ENCODE measurements around the gene APOL1.

Gene APOL1

DNA sequence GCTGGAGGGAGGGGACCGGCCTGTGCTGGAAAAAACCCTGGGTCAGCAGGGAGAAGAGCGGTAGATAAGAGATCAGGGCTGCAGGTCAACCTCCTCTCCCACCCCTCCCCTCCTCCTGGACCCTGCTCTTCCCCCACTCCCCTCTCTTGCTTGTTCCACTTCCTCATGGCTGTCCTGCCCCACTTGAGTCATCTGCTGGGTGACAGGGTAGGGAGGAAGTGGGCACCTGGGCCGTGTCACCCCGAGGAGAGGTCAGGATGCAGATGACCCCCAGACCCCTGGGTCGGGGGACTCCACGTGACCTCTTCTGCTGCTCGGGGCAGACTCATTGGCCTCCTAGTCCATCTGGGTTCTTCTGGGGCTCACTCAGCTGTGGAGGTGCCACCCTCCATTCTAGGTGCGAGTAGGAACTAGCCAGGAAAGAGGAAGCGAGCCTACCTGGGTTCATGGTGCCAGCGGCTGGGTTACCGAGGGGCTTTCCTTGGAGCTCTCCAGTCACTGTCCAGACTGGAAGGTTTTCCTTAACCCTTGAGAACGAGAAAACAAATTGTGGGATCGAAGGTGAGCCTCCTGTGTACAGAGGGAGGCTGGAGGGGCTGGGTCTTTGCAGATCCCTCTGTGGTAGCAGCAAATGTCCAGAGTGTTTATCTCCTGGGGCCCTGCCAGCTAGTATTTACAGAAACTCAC lies 20.1 kb upstream of the APOL1 start:
- DNase-seq (ENCODE audit: low read depth): no peak
- H3K4me3 ChIP-seq (ENCODE audit: control insufficient read depth, low read depth, low read length): no peak overlapping the region
- no peak for TF ChIP-seq CTCF (conservative IDR thresholded peaks at IDR 0.05; ENCODE audit: control insufficient read depth, insufficient read depth, low read depth, low read length)

GRCh38 chr22:36233796-36234195 lies 19.1 kb upstream of the APOL1 start:
- H3K4me3 ChIP-seq (ENCODE audit: control insufficient read depth, low read depth, low read length): no peak overlapping the region
- no peak for TF ChIP-seq CTCF (conservative IDR thresholded peaks at IDR 0.05; ENCODE audit: control insufficient read depth, insufficient read depth, low read depth, low read length)
- no peak for DNase-seq (ENCODE audit: low read depth)

DNA sequence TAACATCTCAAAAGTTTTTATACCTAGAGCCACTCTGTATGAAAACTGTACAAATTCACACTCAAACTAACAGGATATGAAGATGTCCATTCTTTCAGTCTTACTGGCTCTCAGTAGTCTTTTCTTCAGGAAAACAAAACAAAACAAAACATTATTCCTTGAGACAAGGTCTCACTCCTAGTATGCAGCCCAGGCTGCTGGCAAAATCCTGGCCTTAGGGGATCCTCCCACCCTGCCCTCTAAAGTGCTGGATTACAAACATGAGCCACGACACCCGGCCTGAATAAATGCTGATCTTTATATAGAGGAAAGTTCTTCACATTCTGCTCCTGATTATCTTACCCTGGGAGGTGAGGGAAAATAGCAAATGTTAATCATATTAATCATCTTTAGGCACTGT lies 18.7 kb upstream of the APOL1 start:
- DNase-seq (ENCODE audit: low read depth): no peak
- no peak overlapping the region for H3K4me3 ChIP-seq (ENCODE audit: control insufficient read depth, low read depth, low read length)
- TF ChIP-seq CTCF (conservative IDR thresholded peaks at IDR 0.05; ENCODE audit: control insufficient read depth, insufficient read depth, low read depth, low read length): no peak

GRCh38 chr22:36234919-36235318 lies 18.0 kb upstream of the APOL1 start:
- no peak for TF ChIP-seq CTCF (conservative IDR thresholded peaks at IDR 0.05; ENCODE audit: control insufficient read depth, insufficient read depth, low read depth, low read length)
- no peak overlapping the region for H3K4me3 ChIP-seq (ENCODE audit: control insufficient read depth, low read depth, low read length)
- DNase-seq (ENCODE audit: low read depth): no peak

DNA sequence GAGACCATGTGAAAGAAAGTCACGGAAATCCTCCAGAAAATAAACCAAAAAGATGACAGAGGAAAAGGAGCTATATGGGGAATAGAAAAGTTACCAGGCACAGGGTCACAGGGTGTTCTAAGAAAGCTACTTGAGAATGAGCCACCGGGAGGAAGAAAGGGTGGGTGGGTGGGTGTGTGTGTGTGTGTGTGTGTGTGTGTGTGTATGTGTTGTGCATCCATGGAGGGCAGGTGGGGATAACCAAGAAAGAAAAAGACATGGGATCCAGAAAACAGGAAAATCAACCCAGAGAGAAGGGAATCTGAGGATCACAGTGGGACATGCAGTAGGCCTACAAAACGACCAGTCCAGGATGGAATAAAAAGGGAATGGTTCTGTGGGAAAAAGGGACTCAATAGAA lies 17.3 kb upstream of the APOL1 start:
- H3K4me3 ChIP-seq (ENCODE audit: control insufficient read depth, low read depth, low read length): no peak overlapping the region
- TF ChIP-seq CTCF (conservative IDR thresholded peaks at IDR 0.05; ENCODE audit: control insufficient read depth, insufficient read depth, low read depth, low read length): no peak
- DNase-seq (ENCODE audit: low read depth): no peak

GRCh38 chr22:36236388-36237319 lies 16.3 kb upstream of the APOL1 start:
- no peak for TF ChIP-seq CTCF (conservative IDR thresholded peaks at IDR 0.05; ENCODE audit: control insufficient read depth, insufficient read depth, low read depth, low read length)
- no peak for DNase-seq (ENCODE audit: low read depth)
- H3K4me3 ChIP-seq (ENCODE audit: control insufficient read depth, low read depth, low read length): peak overlapping the region; percentile 83
